GM18526 (cell line): ENCODE results near the gene TCF12.

ENCODE experiments used
- POLR2A ChIP-seq: IDR thresholded peaks from 3 replicates; pipeline ENCODE4 v1.6.1; 2011; ENCODE audit not compliant: insufficient read length; ENCODE audit errors: extremely low read depth

The TCF12 gene

GRCh38 chr15:57245130-57245529 lies 326.7 kb downstream of the TCF12 start:
- TF ChIP-seq POLR2A, result no peak

- TF ChIP-seq POLR2A, result no peak
Measured at GRCh38 chr15:57245714-57246113, 327.3 kb downstream of the TCF12 start.

GRCh38 chr15:57248074-57248473 lies 329.6 kb downstream of the TCF12 start:
- no peak for TF ChIP-seq POLR2A

GRCh38 chr15:57251308-57251707 lies 332.9 kb downstream of the TCF12 start:
- no peak for TF ChIP-seq POLR2A

GRCh38 chr15:57251941-57252340 lies 333.5 kb downstream of the TCF12 start:
- TF ChIP-seq POLR2A, result no peak

GRCh38 chr15:57253082-57253481 lies 334.6 kb downstream of the TCF12 start:
- TF ChIP-seq POLR2A, result no peak

GRCh38 chr15:57253500-57253899 lies 335.1 kb downstream of the TCF12 start:
- TF ChIP-seq POLR2A, result no peak

- TF ChIP-seq POLR2A, result no peak
Measured at GRCh38 chr15:57255751-57256341, 337.4 kb downstream of the TCF12 start.

- TF ChIP-seq POLR2A, result no peak
Measured at GRCh38 chr15:57256939-57257338, 338.5 kb downstream of the TCF12 start.

GRCh38 chr15:57259568-57260040 lies 341.2 kb downstream of the TCF12 start:
- no peak for TF ChIP-seq POLR2A

- TF ChIP-seq POLR2A, result no peak
Measured at GRCh38 chr15:57263520-57263919, 345.1 kb downstream of the TCF12 start.

- TF ChIP-seq POLR2A, result no peak
Measured at GRCh38 chr15:57272771-57273357, 354.4 kb downstream of the TCF12 start.

- no peak for TF ChIP-seq POLR2A
Measured at GRCh38 chr15:57273402-57273801, 355.0 kb downstream of the TCF12 start.

- TF ChIP-seq POLR2A, result no peak
Measured at GRCh38 chr15:57278439-57278838, 360.0 kb downstream of the TCF12 start.

GRCh38 chr15:57280464-57280863 lies 362.0 kb downstream of the TCF12 start:
- no peak for TF ChIP-seq POLR2A

GRCh38 chr15:57281321-57281720 lies 362.9 kb downstream of the TCF12 start:
- TF ChIP-seq POLR2A, result no peak

- TF ChIP-seq POLR2A, result no peak
Measured at GRCh38 chr15:57282686-57283085, 364.2 kb downstream of the TCF12 start.
